ENCODE measurements around the gene C10orf62.
A peak's percentile ranks its signal among the peaks of the same experiment; 100 is the strongest.

C10orf62 gene

GRCh38 chr10:97582169-97582568 lies 7.4 kb upstream of the C10orf62 start:
- DNase-seq (ENCODE audit: low read depth in 1 of 2, low spot score in 1 of 2) = no peak
- no peak for TF ChIP-seq JUND (IDR thresholded peaks at IDR 0.05; ENCODE audit: low read depth)
- in situ Hi-C loops (cut with HindIII; ENCODE audit: low pct_unique_long_range_greater_than_20kb, low sequenced_read_pairs) = no loop called here

- in situ Hi-C loops (cut with HindIII; ENCODE audit: low pct_unique_long_range_greater_than_20kb, low sequenced_read_pairs) = no loop called here
- TF ChIP-seq JUND (IDR thresholded peaks at IDR 0.05; ENCODE audit: low read depth) = no peak
- no peak for DNase-seq (ENCODE audit: low read depth in 1 of 2, low spot score in 1 of 2)
Observed at GRCh38 chr10:97583476-97583875, 6.0 kb upstream of the C10orf62 start.

GRCh38 chr10:97584060-97584797 lies 5.3 kb upstream of the C10orf62 start, which contains the start of gene HOGA1:
TSS of gene HOGA1 (plus strand) at chr10:97584389. CDS start at chr10:97584704, 315 bp downstream.
- DNase-seq (ENCODE audit: low read depth in 1 of 2, low spot score in 1 of 2) = peak; percentile 79 to 95
- no peak for TF ChIP-seq JUND (IDR thresholded peaks at IDR 0.05; ENCODE audit: low read depth)
- in situ Hi-C loops (cut with HindIII; ENCODE audit: low pct_unique_long_range_greater_than_20kb, low sequenced_read_pairs) = no loop called here

- TF ChIP-seq JUND (IDR thresholded peaks at IDR 0.05; ENCODE audit: low read depth) = no peak
- DNase-seq (ENCODE audit: low read depth in 1 of 2, low spot score in 1 of 2) = no peak
- in situ Hi-C loops (cut with HindIII; ENCODE audit: low pct_unique_long_range_greater_than_20kb, low sequenced_read_pairs) = no loop called here
Observed at GRCh38 chr10:97584798-97585438, 4.6 kb upstream of the C10orf62 start.

- peak in 1 of 2 experiments; percentile 46 for DNase-seq (ENCODE audit: low read depth in 1 of 2, low spot score in 1 of 2)
- TF ChIP-seq JUND (IDR thresholded peaks at IDR 0.05; ENCODE audit: low read depth) = no peak
- in situ Hi-C loops (cut with HindIII; ENCODE audit: low pct_unique_long_range_greater_than_20kb, low sequenced_read_pairs) = no loop called here
Observed at GRCh38 chr10:97585439-97585811, 4.1 kb upstream of the C10orf62 start.

GRCh38 chr10:97587183-97587582 lies 2.3 kb upstream of the C10orf62 start:
- in situ Hi-C loops (cut with HindIII; ENCODE audit: low pct_unique_long_range_greater_than_20kb, low sequenced_read_pairs) = no loop called here
- no peak for TF ChIP-seq JUND (IDR thresholded peaks at IDR 0.05; ENCODE audit: low read depth)
- DNase-seq (ENCODE audit: low read depth in 1 of 2, low spot score in 1 of 2) = no peak

GRCh38 chr10:97590082-97590747 lies 694 bp downstream of the C10orf62 start:
- in situ Hi-C loops (cut with HindIII; ENCODE audit: low pct_unique_long_range_greater_than_20kb, low sequenced_read_pairs) = no loop called here
- no peak for DNase-seq (ENCODE audit: low read depth in 1 of 2, low spot score in 1 of 2)
- no peak for TF ChIP-seq JUND (IDR thresholded peaks at IDR 0.05; ENCODE audit: low read depth)

GRCh38 chr10:97590748-97591495 lies 1.4 kb downstream of the C10orf62 start:
- DNase-seq (ENCODE audit: low read depth in 1 of 2, low spot score in 1 of 2) = no peak
- in situ Hi-C loops (cut with HindIII; ENCODE audit: low pct_unique_long_range_greater_than_20kb, low sequenced_read_pairs) = no loop called here
- no peak for TF ChIP-seq JUND (IDR thresholded peaks at IDR 0.05; ENCODE audit: low read depth)

- in situ Hi-C loops (cut with HindIII; ENCODE audit: low pct_unique_long_range_greater_than_20kb, low sequenced_read_pairs) = no loop called here
- no peak for DNase-seq (ENCODE audit: low read depth in 1 of 2, low spot score in 1 of 2)
- no peak for TF ChIP-seq JUND (IDR thresholded peaks at IDR 0.05; ENCODE audit: low read depth)
Observed at GRCh38 chr10:97593421-97593820, 3.9 kb downstream of the C10orf62 start.

- TF ChIP-seq JUND (IDR thresholded peaks at IDR 0.05; ENCODE audit: low read depth) = no peak
- in situ Hi-C loops (cut with HindIII; ENCODE audit: low pct_unique_long_range_greater_than_20kb, low sequenced_read_pairs) = no loop called here
- no peak for DNase-seq (ENCODE audit: low read depth in 1 of 2, low spot score in 1 of 2)
Observed at GRCh38 chr10:97596101-97597082, 6.9 kb downstream of the C10orf62 start.

GRCh38 chr10:97597778-97598177 lies 8.3 kb downstream of the C10orf62 start:
- no peak for DNase-seq (ENCODE audit: low read depth in 1 of 2, low spot score in 1 of 2)
- TF ChIP-seq JUND (IDR thresholded peaks at IDR 0.05; ENCODE audit: low read depth) = no peak
- in situ Hi-C loops (cut with HindIII; ENCODE audit: low pct_unique_long_range_greater_than_20kb, low sequenced_read_pairs) = no loop called here

All from T47D (cell line).